Fibroblast of mammary gland (primary cell): ENCODE results near the gene ASAP2.
A peak's percentile ranks its signal among the peaks of the same experiment; 100 is the strongest.

Experiments
- DNase-seq: peaks from one replicate; pipeline ENCODE4 v3.0.0-alpha.2; 2010; ENCODE audit warnings: low read depth
- H3K4me3 ChIP-seq: 2 replicates; pipeline ENCODE4 v1.5.1; 2011; ENCODE audit warnings: low read depth, mild to moderate bottlenecking, low read length, moderate library complexity; ENCODE audit not compliant: control insufficient read depth
- TF ChIP-seq, protein P1 (sequence below): conservative IDR thresholded peaks from 2 replicates; pipeline ENCODE4 v1.5.1; 2011; ENCODE audit warnings: low read depth, low read length, inconsistent platforms; ENCODE audit not compliant: control insufficient read depth, insufficient read depth

Gene ASAP2

GRCh38 chr2:9256570-9257043 lies 50.0 kb downstream of the ASAP2 start:
- peak; percentile 63 for DNase-seq
- TF ChIP-seq, protein P1, sequence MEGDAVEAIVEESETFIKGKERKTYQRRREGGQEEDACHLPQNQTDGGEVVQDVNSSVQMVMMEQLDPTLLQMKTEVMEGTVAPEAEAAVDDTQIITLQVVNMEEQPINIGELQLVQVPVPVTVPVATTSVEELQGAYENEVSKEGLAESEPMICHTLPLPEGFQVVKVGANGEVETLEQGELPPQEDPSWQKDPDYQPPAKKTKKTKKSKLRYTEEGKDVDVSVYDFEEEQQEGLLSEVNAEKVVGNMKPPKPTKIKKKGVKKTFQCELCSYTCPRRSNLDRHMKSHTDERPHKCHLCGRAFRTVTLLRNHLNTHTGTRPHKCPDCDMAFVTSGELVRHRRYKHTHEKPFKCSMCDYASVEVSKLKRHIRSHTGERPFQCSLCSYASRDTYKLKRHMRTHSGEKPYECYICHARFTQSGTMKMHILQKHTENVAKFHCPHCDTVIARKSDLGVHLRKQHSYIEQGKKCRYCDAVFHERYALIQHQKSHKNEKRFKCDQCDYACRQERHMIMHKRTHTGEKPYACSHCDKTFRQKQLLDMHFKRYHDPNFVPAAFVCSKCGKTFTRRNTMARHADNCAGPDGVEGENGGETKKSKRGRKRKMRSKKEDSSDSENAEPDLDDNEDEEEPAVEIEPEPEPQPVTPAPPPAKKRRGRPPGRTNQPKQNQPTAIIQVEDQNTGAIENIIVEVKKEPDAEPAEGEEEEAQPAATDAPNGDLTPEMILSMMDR = no peak
- H3K4me3 ChIP-seq = no peak overlapping the region

- peak overlapping the region; percentile 20 for H3K4me3 ChIP-seq
- peak; percentile 47 for DNase-seq
- TF ChIP-seq, protein P1 = no peak
These were observed 51.9 kb downstream of the ASAP2 start for GRCh38 chr2:9258501-9258900.

GRCh38 chr2:9258953-9259399 lies 52.4 kb downstream of the ASAP2 start:
- peak overlapping the region; percentile 20 for H3K4me3 ChIP-seq
- TF ChIP-seq, protein P1 = no peak
- peak; percentile 68 for DNase-seq

DNA sequence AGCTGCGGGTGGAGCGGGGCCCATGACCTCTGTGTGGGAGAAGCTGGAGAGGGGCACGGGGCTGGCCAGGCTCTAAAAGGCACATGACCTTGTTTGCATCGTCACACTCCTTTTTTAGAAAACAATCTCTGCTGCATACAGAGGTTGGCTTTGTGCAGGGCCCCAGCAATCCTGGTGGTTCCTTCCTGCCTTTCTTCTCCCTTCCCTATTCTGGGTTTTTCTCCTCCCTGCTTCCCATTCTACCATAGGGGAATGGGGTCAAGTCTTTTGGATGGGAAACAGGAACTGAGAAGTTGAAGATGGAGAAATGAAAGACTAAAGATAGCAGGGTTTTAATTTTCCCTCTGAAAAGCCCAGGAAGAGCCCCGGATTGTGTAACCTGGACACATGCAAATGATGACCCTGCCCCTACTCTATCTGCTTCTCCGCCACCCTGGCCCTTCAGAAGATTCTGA lies 53.9 kb downstream of the ASAP2 start:
- DNase-seq = no peak
- H3K4me3 ChIP-seq = no peak overlapping the region
- TF ChIP-seq, protein P1 = no peak

DNA sequence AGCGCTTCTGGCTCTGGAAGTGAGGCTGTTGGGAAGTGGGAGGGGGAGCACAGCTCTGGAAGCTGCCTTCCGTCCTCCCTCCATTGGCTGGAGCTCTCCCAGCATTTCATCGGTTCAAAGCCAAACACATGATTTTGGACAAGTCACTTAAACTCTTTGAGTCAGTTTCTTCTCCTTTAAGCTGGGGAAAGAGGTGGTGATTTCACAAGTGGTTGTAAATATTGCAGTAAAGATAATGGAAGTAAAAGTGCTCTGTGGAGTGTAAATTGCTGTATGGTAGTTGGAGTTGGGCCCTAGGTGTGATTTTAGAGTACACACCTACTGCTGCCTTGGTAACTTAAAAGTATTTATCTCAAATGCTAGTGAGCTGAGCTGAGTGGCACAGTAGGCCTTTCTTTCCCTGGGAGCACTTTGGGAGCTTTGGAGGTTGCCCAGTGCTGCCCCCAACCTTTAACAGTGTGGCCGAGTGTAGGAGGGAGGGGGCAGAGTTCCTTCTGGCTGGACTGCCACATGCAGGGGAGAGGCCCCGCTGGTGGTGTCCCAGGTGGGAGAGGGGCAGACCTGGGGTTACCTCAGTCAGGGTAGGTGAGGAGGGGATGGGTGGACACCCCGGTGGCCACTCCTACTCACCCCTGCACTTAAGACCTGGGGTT lies 54.7 kb downstream of the ASAP2 start:
- H3K4me3 ChIP-seq = no peak overlapping the region
- DNase-seq = peak; percentile 84
- TF ChIP-seq, protein P1 = no peak

DNA sequence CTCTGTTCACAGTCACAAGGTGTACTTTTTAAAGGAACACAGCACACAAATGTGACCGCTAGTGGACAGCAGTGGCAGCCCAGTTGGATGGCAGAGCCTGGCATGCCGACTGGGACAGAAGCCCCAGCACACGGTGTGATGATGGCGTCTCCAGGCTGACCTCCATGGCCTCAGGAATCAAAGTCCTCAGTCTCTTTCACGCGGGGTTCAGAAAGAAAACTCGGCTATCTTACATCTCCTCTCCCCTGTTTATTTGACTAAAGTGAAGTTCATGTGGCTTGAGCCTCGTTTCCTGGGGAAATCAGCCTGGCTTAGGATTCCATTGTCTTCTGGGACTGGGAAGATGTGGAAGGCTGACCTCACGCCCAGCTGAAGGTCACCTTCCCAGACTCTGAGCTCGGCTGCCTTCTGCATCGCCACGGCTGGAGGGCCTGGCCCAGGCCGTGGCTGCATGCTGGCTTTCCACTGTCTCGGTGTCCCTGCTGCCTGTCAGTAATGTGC lies 56.1 kb downstream of the ASAP2 start:
- DNase-seq = no peak
- TF ChIP-seq, protein P1 = no peak
- H3K4me3 ChIP-seq = no peak overlapping the region
